ENCODE measurements around the gene DYDC2.

DYDC2 gene

DNA sequence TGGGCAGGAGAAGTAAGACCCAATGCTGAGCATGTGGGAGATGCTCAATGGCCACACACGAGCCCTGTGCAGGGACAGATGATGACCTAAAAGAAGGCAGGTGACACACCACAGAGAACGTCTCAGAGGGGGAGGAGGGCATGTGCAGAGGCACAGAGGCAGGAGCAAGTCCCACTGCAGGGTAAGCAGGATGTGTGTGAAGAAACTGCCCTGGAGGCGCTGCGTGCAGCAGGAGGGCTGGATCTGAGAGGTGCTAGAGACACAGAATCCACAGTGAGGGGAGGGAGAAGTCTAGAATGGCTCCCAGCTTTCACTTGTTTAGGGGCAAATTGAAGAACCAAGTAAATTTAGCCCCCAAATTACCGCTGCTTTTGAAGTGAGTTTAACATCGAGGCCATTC lies 14.9 kb downstream of the DYDC2 start:
- no peak for DNase-seq (ENCODE audit: low read depth, low spot score)

DNA sequence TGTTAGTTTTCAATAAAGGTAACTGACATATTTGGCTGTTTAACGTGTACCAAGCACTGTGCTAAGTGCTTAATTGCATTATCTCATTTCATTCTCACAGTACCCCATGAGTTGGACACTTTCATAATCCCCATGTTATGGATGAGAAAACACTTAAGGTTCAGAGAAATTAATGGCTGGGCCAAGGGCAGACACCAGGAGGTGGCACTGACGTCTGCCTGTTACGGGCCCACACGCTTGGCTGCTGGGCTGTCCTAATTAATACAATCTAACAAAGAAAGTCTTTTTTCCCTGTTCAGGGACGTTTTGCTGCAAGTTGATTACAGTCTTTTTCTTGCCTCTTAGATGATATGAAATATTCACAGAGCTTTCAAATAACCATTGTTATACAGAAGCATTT lies 16.1 kb downstream of the DYDC2 start:
- no peak for DNase-seq (ENCODE audit: low read depth, low spot score)

DNA sequence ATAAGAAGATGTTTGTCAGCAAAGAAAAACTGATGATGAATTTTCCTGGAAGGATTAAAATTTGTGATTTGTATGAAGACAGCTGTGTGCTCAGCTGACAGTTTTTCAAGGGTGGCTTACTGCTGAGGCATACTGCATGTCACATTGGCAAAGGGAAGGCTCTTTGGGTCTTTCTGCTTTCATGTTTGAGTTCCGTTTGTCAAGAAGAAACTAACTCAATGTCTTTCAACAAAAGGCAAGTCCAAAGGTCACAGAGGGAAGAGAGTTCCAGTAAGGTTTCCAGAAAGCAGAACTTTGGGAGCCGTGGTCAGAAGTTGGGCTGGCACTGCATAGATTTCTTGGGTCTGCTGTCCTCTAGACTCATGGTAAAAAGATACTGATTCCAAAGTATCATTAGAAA lies 16.9 kb downstream of the DYDC2 start:
- DNase-seq (ENCODE audit: low read depth, low spot score) = no peak

DNA sequence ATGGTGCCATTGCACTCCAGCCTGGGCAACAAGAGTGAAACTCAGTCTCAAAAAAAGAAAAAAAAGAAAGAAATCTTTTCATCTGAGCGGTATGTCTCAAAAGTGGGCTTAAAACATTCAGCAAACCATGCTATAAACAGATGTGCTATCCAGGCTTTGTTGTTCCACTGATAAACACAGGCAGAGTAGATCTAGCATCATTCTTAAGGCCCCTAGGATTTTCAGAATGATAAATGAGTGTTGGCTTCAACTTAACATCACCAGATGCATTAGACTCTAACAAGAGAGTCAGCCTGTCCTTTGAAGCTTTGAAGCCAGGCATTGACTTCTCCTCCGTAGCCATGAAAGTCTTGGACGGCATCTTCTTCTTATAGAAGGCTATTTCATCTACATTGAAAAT lies 23.1 kb downstream of the DYDC2 start:
- DNase-seq (ENCODE audit: low read depth, low spot score) = no peak

DNA sequence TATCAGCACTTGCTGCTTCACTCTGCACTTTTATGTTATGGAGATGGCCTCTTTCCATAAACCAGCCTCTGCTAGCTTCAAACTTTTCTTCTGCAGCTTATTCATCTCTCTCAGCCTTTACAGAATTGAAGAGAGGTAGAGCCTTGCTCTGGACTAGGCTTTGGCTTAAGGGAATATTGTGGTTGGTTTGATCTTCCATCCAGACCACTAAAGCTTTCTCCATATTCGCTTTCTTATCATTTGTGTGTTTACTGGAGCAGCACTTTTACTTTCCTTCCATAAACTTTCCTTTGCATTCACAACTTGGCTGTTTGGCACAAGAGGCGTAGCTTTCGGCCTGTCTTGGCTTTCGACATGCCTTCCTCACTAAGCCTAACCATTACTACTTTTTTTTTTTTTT lies 23.6 kb downstream of the DYDC2 start:
- no peak for DNase-seq (ENCODE audit: low read depth, low spot score)

DNA sequence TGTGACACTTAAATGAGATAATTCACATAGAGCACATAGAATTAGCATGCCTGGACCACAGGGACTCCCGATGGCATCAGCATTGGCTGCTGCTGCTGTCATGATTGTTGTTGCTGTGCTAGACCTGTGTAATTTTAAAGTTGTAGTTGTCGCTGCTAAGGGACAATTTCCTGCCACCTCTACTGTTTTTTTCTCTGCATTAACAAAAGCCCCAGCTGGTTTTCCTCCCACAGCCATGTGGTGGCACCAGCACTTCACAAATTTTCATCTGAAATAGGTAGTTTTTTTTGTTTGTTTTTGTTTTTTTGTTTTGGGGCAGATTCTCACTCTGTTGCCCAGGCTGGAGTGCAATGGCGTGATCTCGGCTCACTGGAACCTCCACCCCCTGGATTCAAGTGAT lies 26.4 kb downstream of the DYDC2 start:
- DNase-seq (ENCODE audit: low read depth, low spot score) = no peak

DNA sequence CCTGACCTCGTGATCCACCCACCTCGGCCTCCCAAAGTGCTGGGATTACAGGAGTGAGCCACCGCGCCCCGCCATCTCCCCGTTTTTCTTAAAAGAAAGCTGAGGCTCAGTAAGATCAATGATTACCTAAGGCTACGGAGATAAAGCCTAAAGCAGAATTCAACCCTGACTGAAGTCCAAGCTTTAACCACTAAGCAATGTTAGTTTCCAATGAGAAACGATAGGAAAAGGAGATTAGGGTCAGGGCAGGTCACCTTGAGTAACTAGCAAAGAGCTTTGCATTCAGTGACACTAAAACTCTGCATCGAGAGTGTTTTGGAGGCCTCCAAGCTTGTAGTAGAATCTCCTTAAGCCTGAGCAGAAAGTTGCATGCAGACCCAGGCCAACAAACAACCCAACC lies 34.2 kb downstream of the DYDC2 start:
- no peak for DNase-seq (ENCODE audit: low read depth, low spot score)

DNA sequence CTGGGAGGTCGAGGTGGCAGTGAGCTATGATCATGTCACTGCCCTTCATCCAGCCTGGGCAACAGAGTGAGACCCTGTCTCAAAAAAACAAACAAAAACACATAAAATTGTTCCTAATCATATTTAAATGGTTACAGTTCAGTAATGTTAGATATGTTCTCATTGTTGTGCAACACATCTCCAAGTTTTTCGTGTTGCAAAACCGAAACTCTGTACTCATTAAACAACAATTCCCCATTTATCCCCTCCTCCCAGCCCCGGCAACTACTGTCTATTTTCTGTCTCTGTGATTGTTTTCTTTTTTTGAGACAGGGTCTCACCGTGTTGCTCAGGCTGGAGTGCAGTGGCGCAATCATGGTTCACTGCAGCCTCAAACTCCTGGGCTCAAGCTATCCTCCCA lies 35.7 kb downstream of the DYDC2 start:
- no peak for DNase-seq (ENCODE audit: low read depth, low spot score)

DNA sequence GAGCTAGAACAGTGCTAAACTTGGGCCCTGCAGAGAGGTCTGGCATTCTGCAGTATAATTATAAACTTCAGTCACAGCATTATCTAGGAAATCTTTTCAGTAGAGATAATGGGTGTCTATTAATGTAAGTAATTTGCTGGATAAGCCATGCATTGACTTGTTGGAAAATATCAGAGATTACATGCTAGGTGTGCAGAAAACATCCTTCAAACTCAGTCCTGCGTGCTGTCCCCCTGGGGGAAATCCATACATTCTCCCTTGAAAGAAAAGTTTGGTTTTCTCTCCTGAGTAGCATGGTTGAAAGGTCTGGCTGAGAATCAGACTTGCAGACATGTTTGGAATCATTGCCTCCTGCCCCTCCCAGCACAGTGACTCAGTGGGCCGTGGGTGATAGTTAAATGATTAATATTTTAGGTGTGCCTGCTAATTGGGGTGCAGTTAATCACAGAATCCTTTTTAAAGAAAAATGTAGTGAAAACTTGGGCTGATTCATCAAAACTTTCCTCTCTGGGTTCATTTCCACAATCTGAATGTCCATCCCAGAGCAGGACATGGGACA lies 37.9 kb downstream of the DYDC2 start:
- no peak for DNase-seq (ENCODE audit: low read depth, low spot score)

DNA sequence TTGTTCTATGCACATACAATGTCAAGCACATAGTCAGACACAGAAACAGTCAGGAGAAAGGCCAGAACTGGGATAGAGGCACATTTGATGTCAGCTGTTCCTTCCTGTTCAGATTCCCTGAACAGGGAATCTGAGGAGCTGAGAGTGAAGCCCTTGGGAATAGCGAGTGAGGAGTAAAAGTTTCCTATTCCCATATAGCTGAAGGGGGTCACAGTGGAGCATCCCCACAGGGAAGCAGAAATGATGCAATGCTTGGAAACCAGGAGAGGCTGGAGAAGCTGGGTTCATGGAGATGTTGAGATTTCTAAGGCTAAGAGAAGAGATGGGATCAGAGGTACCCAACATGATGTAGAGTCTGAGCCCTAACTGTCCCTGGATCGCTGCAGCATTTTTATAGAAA lies 40.4 kb downstream of the DYDC2 start:
- DNase-seq (ENCODE audit: low read depth, low spot score) = no peak

DNA sequence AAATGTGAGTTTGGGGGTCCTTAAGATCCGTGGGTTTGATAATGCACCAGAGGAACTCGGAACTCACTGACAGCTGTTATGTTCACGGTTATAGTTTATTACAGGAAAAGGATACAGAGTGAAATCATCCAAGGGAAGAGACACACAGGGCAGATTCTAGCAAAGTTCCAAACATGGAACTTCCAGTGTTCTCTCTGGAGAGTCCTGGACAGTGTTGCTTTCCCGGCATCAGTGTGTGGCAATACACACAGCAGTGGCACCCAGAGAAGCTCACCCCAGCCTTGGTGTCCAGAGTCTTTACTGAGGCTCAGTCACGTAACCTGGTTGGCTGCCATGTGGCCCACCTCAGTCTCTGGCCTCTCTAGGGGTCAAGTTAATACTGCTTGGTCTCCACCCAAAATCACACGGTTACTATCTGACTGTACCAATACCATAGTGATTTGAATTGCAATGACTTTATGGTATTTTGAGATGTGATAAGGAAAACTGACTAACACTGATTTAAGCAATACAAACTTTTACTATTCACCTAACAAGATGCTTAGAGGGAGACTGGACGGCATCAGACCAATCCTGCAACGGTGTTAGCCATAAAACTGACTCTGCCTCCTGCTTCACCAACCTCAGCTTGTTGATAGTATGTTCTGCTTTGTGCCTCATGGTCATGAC lies 43.7 kb downstream of the DYDC2 start:
- no peak for DNase-seq (ENCODE audit: low read depth, low spot score)

DNA sequence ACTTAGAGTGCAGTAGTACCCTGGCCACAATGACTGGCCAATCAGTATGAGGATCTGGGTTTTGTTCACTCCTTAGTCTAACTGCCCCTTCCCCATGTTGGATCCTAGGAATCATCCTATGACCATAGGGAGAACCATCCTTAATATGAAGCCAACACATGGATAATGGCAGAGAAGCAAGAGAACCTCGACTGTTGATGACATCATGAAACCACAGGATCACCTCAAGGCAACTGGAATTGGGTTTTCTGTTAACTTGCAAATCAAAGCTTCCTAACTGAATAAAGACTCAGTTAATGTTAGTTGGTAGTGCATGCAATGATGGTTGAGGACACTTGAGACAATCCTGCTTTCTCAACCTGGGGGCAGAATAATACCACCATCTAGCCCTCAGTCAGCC lies 48.5 kb downstream of the DYDC2 start:
- DNase-seq (ENCODE audit: low read depth, low spot score) = no peak

DNA sequence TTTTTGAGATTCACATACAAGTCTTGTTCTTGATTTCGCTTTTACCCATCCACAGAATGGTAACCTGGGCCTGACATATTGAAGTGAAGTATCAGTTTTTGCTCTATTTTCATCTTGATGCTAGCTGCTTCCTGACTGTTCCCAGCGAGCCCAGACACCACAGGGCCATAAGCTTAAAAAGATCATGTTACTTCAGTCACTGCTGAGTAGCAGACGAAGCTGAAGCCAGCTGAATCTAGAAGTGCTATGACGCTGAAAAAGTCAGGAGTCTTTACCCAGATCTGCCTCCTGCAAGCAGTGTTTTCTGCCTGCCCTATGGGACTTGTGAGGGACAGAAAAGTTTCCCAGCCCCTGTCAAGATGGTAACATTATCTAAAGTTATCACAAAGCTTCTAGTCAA lies 49.0 kb downstream of the DYDC2 start:
- DNase-seq (ENCODE audit: low read depth, low spot score) = no peak

DNA sequence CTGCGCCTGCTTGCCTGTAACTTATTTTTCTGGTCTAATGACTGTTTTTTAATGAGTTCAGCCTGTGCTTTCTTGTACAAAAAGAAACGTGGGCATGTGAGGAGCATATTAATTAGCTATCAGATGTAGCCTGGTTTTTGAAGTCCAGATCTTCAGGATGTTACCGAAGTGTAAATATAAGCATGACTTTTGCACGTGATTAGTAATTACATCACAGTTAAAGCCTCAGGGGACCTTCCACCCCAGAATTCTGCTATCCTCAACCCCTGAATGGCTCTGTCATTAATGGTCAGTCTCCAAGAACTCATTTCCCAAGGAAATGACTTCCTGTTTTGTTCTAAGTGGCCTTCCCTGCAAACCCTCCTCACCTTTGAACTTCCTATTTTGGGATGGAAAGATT lies 49.6 kb downstream of the DYDC2 start:
- no peak for DNase-seq (ENCODE audit: low read depth, low spot score)

DNA sequence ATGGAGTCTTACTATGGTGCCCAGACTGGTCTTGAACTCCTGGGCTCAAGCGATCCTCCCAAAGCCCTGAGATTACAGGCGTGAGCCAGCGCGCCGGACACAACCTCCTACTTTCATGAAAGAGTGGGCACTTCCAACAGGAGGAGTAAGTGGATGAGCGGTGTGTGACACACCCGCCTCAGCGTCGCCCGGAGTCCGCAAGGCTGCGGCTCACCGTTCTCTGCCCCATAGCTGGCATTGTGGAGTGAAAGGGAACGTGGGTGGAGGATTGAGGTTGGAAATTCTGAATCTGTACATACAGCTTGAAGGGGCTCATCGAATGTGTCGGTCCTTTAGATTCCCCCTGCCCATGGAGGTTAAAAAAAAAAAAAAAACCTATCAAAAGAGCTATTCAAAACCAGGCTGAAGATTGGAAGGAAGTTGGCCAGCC lies 51.2 kb downstream of the DYDC2 start:
- no peak for DNase-seq (ENCODE audit: low read depth, low spot score)

DNA sequence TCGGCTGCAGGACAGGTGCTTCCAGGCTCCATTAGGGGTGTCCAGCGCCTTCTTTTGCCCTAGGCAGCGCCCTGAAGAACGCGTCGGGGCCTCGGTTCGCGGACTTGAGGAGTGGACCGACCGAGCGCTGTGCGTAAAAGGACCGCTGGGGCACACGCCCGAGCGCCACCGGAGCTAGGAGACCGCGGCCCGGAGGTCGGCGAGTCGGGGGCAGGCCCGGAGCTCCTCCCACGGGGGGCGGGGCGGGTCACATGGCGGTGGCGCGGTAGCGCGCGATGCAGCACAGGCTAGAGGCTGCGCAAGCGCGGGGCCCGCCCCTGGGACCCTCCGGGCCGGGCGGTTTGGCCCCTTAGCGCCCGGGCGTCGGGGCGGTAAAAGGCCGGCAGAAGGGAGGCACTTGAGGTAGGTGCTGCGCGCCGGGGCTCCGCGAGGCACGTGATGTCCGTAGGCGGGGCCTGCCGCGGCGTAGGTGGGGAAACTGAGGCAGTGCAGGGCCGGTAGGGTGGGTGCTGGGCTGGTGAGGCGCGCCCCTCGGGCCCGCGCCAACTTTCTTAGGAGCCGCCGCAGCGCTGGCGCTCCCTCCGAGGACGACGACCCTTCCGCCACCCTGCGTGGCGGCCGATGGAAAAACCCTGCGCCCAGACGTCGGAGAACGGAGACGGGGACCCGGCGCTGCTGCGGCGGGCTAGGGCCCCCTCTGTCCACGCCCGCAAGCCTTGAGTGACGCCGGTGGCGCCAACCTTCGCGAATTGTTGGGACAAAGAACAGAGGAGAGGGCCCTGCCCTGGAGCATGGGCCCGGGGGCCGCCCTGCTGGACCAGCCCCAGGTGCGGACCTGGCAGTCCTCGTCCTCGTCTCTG lies 51.9 kb downstream of the DYDC2 start, which contains the start of gene PRXL2A:
Gene PRXL2A, plus strand, starts transcription at position 310 of the 860 bp plus-strand sequence. CDS start 11,917 bp downstream, outside the sequence.
- DNase-seq (ENCODE audit: low read depth, low spot score) = peak; percentile 37

DNA sequence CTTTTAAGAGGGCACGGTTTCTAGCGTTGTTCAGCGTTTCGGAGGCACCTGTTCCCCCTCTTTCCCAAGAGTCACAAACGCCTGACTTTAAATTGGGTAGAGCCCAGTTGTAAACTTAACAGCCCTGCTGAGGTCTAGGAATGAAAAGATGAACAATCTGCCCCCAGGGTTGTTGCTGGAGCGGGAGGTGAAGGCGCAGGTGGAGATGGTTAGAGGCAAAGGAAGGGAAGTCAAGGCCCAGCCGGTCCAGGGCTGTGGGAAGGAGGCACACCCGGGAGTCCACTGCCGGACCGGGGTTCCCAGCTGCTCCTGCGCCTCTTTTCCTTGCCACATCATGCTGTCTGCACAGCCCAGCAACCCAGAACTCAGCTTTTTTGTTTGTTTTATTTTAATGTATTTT lies 52.5 kb downstream of the DYDC2 start:
- DNase-seq (ENCODE audit: low read depth, low spot score) = no peak

DNA sequence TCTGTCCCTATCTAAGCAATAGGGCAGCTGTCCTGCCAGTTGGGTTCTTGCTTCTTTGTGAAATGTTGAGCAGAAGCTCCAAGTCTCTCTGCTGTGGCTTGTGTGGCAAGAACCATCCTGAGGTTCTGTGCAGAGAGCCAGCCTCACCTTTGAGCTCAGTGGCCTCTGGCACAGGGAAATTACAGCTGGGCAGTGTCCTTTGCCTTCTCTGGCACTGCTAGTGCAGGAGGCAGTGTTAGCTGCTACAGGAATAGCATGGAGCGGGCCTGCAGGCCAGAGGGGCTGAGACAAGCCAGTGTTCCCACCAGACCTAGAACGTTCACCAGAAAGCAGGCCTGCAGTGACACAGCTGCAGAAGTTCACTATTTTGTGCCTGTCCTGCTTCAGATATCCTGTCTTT lies 53.5 kb downstream of the DYDC2 start:
- no peak for DNase-seq (ENCODE audit: low read depth, low spot score)

DNA sequence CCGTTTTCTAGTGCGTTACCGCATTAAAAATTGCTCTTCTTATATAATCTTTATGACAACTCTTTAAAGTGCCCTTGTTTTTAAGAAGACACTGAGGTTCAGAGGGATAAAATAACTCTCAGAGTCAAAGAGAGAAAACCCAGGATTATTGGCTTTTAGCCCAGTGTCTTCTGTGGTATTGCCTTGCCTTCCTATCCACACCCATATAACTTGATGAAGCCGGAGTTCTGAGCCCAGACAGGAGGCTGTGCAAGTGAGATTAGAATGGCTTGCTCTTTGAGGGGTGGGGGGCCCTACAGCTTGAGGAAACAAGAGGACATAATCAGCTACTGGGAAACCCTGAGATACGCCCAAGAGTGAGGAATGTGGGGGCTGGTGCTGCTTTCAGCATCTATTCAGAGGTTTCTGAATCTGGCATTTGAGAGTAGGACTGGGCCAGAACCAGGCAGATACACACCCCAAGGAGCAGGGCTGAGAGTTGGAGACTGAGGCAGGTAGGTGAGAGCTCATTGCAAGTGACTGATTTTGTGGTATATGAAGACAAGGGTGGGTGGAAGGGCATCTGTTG lies 54.1 kb downstream of the DYDC2 start:
- DNase-seq (ENCODE audit: low read depth, low spot score) = no peak

DNA sequence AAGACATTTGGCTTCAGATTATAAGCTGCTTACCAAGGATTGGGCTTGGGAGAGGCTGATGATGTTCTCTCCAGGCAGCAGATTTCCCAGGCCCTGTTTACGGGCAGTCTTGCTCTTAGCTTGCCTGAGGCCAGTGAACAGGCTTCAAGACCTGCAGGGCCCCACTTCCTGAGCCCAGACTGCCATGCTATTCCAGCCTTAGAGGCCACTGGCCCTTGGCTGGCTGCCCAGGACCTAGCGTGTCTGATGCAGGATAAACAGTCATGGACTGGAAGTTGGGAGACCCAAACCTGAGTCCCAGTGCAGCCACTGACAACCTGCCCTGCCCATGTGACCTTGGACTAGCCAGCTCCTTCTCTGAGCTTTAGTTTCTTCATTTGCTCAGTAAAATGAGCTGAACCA lies 54.7 kb downstream of the DYDC2 start:
- DNase-seq (ENCODE audit: low read depth, low spot score) = no peak

DNA sequence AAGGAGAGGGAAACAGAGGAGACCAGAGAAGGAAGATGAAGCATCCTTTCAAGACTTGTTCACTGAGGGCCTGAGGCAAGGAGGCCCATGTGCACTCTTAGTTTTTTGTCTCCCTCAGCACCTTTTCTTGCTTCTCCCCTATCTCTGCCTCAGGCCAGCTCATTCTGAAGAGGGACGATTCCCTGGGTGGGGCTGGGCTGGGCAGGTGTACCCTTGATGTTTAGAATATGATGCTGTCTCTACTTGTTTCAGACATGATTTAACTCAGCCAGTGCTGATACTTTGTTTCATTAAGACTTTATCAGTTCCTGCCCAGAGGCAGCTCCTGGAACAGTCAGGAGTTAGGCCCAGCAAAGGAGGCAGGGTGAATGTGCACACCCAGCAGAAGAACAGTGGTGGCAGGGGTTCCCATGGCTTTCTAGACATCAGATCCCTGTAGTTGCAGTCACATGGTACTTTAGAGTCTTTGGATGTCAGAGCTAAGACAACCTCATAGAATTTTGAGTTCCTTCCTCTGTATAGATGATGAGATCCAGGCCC lies 55.2 kb downstream of the DYDC2 start:
- no peak for DNase-seq (ENCODE audit: low read depth, low spot score)

DNA sequence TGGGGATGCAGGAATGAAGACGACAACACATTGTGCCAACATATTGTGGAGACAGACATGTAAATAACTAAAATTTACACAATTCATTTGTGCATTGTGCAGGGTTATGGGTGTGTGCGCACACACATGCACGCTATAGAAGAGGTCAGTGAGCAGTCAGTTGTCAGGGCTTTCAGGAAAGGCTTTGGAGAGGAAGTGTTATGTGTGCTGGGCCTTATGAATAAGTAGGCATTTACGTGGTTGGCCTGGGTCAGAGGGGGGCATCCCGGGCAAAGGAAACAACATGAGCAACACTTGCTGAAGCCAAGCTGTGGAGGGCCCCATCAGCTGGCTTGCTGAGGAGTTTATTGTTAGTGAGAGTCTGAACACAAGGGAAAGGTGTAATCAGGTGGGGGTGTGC lies 55.9 kb downstream of the DYDC2 start:
- DNase-seq (ENCODE audit: low read depth, low spot score) = no peak

Data from activated CD4-positive, CD25-positive, alpha-beta regulatory T cell treated with anti-CD3 and anti-CD28 coated beads, Interleukin-2, amount 50 U/mL, for 16 hours (primary cell).